ENCODE data around the gene TBX10. TPM values are rescaled to one million over a fixed set of nuclear protein-coding genes. Genes with fewer than 3 reads are reported as not detected.
"Not testable (repeated sequence)": the region's sequence is repeated elsewhere in the genome, so short reads cannot be mapped to it uniquely, and the experiment has no call there.

Gene TBX10
- total and polyA plus RNA-seq, 4 donors: 0.12 to 0.43 TPM; not detected in 2

DNA sequence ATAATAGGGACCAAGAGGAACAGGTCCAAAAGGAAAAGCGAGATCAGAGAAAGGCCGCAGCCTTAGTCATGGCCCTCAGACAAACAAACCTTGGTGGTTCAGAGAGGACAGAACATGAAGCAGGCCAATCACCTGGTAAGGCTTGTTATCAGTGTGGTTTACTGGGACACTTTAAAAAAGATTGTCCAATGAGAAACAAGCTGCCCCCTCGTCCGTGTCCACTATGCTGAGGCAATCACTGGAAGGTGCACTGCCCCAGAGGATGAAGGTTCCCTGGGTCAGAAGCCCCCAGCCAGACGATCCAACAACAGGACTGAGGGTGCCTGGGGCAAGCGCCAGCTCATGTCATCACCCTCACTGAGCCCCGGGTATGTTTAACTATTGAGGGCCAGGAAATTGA, 16.7 kb downstream of the TBX10 start:
- not testable (repeated sequence) for H3K4me1 ChIP-seq (ENCODE audit: control insufficient read depth in 4 of 4, insufficient read depth in 4 of 4, low read length in 3 of 4); DNase-seq (ENCODE audit: low spot score); H3K36me3 ChIP-seq (ENCODE audit: control insufficient read depth in 4 of 4, insufficient read depth in 3 of 4, low read depth in 1 of 4, low read length in 3 of 4); H3K9ac ChIP-seq (ENCODE audit: low read depth in 1 of 2, low read length in 2 of 2); H3K27me3 ChIP-seq (ENCODE audit: control insufficient read depth in 4 of 4, insufficient read depth in 4 of 4, low read length in 3 of 4); H3K27ac ChIP-seq (ENCODE audit: low read depth in 1 of 2, low read length in 2 of 2); H3K4me3 ChIP-seq (ENCODE audit: low read depth in 1 of 3, low read length in 3 of 3); H3K9me3 ChIP-seq (ENCODE audit: control insufficient read depth in 4 of 4, low read length in 3 of 4)
- TF ChIP-seq SP1 (IDR thresholded peaks at IDR 0.05) (peak; percentile 44), RXRA (IDR thresholded peaks at IDR 0.05) (peak in 1 of 2 donors; percentile 70), HNF4A (conservative IDR thresholded peaks at IDR 0.05) (peak; percentile 25 to 42)
- 56% methylated on average over 7 of the region's 7 CpGs for WGBS

- H3K27ac ChIP-seq (ENCODE audit: low read depth in 1 of 2, low read length in 2 of 2); DNase-seq (ENCODE audit: low spot score); H3K9me3 ChIP-seq (ENCODE audit: control insufficient read depth in 4 of 4, low read length in 3 of 4); H3K4me1 ChIP-seq (ENCODE audit: control insufficient read depth in 4 of 4, insufficient read depth in 4 of 4, low read length in 3 of 4); H3K27me3 ChIP-seq (ENCODE audit: control insufficient read depth in 4 of 4, insufficient read depth in 4 of 4, low read length in 3 of 4); H3K4me3 ChIP-seq (ENCODE audit: low read depth in 1 of 3, low read length in 3 of 3); H3K36me3 ChIP-seq (ENCODE audit: control insufficient read depth in 4 of 4, insufficient read depth in 3 of 4, low read depth in 1 of 4, low read length in 3 of 4); H3K9ac ChIP-seq (ENCODE audit: low read depth in 1 of 2, low read length in 2 of 2): not testable (repeated sequence)
- 69% methylated on average over 3 of the region's 3 CpGs for WGBS
Measured at GRCh38 chr11:67621928-67622327, 17.6 kb downstream of the TBX10 start.

GRCh38 chr11:67620621-67621020, 18.9 kb downstream of the TBX10 start:
- WGBS: 95% methylated on average over 13 of the region's 13 CpGs
- not testable (repeated sequence) for H3K9me3 ChIP-seq (ENCODE audit: control insufficient read depth in 4 of 4, low read length in 3 of 4)

GRCh38 chr11:67619683-67620618, 19.6 kb downstream of the TBX10 start:
- not testable (repeated sequence) for H3K4me3 ChIP-seq (ENCODE audit: low read depth in 1 of 3, low read length in 3 of 3); H3K9ac ChIP-seq (ENCODE audit: low read depth in 1 of 2, low read length in 2 of 2); H3K36me3 ChIP-seq (ENCODE audit: control insufficient read depth in 4 of 4, insufficient read depth in 3 of 4, low read depth in 1 of 4, low read length in 3 of 4); H3K27me3 ChIP-seq (ENCODE audit: control insufficient read depth in 4 of 4, insufficient read depth in 4 of 4, low read length in 3 of 4); DNase-seq (ENCODE audit: low spot score); H3K9me3 ChIP-seq (ENCODE audit: control insufficient read depth in 4 of 4, low read length in 3 of 4); H3K27ac ChIP-seq (ENCODE audit: low read depth in 1 of 2, low read length in 2 of 2)
- peaks cover 3 to 18% (median 12%) of the 10 kb centered on the region in 4 donors for H3K4me1 ChIP-seq (ENCODE audit: control insufficient read depth in 4 of 4, insufficient read depth in 4 of 4, low read length in 3 of 4)
- WGBS: 93% methylated on average over 33 of the region's 33 CpGs

More at GRCh38 chr11:67620621-67621020, 18.9 kb downstream of the TBX10 start:
- peaks cover 3 to 18% (median 11%) of the 10 kb centered on the region in 4 donors for H3K4me1 ChIP-seq (ENCODE audit: control insufficient read depth in 4 of 4, insufficient read depth in 4 of 4, low read length in 3 of 4)
- not testable (repeated sequence) for H3K36me3 ChIP-seq (ENCODE audit: control insufficient read depth in 4 of 4, insufficient read depth in 3 of 4, low read depth in 1 of 4, low read length in 3 of 4); H3K27ac ChIP-seq (ENCODE audit: low read depth in 1 of 2, low read length in 2 of 2); H3K9ac ChIP-seq (ENCODE audit: low read depth in 1 of 2, low read length in 2 of 2); DNase-seq (ENCODE audit: low spot score); H3K4me3 ChIP-seq (ENCODE audit: low read depth in 1 of 3, low read length in 3 of 3); H3K27me3 ChIP-seq (ENCODE audit: control insufficient read depth in 4 of 4, insufficient read depth in 4 of 4, low read length in 3 of 4)

GRCh38 chr11:67618901-67619659, 20.5 kb downstream of the TBX10 start:
- H3K36me3 ChIP-seq (ENCODE audit: control insufficient read depth in 4 of 4, insufficient read depth in 3 of 4, low read depth in 1 of 4, low read length in 3 of 4); H3K9ac ChIP-seq (ENCODE audit: low read depth in 1 of 2, low read length in 2 of 2); H3K9me3 ChIP-seq (ENCODE audit: control insufficient read depth in 4 of 4, low read length in 3 of 4); H3K27ac ChIP-seq (ENCODE audit: low read depth in 1 of 2, low read length in 2 of 2); H3K27me3 ChIP-seq (ENCODE audit: control insufficient read depth in 4 of 4, insufficient read depth in 4 of 4, low read length in 3 of 4); DNase-seq (ENCODE audit: low spot score); H3K4me3 ChIP-seq (ENCODE audit: low read depth in 1 of 3, low read length in 3 of 3): not testable (repeated sequence)
- 96% methylated on average over 40 of the region's 40 CpGs for WGBS
- H3K4me1 ChIP-seq (ENCODE audit: control insufficient read depth in 4 of 4, insufficient read depth in 4 of 4, low read length in 3 of 4): peaks cover 3 to 22% (median 13%) of the 10 kb centered on the region in 4 donors
